MCF 10A (cell line): ENCODE data around the gene ALS2. TPM values are rescaled to one million over a fixed set of nuclear protein-coding genes. Genes with fewer than 3 reads are reported as not detected.

ENCODE experiments used
- total RNA-seq: library from RNA; stranded (reverse); gene quantifications from 2 replicates; pipeline ENCODE4 v1.2.3, GENCODE V29; 2022

The ALS2 gene
- total RNA-seq, 1 experiment from 2014 or later: 14.6 TPM

Other genes starting within 250 kb of the ALS2 start
- gene TMEM237, start 137.4 kb downstream of the ALS2 start, total RNA-seq: 25.2 and 27.0 TPM in 2 replicates
- gene MPP4, start 82.3 kb downstream of the ALS2 start, total RNA-seq: 0.29 TPM in 1 of 2 replicates, not detected in the other
- gene CDK15, start 25.6 kb upstream of the ALS2 start, total RNA-seq: not detected in 2 replicates